Lower leg skin (tissue), 3 donors: Measurements from ENCODE around the gene HARS2.

ENCODE experiments used
- CTCF ChIP-seq, 3 donors: fragments of 450-650 bp; IDR thresholded peaks; one replicate each; pipeline ENCODE4 v1.5.1; 2016; ENCODE audit warnings: antibody characterized with exemption in 3 of 3, mild to moderate bottlenecking in 3 of 3, moderate library complexity in 2 of 3
- POLR2A ChIP-seq, 2 donors: fragments of 450-650 bp; IDR thresholded peaks; one replicate each; pipeline ENCODE4 v1.6.1; 2016 to 2017; ENCODE audit warnings: antibody characterized with exemption in 2 of 2, mild to moderate bottlenecking in 1 of 2, moderate library complexity in 1 of 2

GRCh38 chr5:140690376-140690932, 801 bp upstream of the HARS2 start:
- TF ChIP-seq CTCF (IDR thresholded peaks at IDR 0.05) (no peak), POLR2A (IDR thresholded peaks at IDR 0.05) (no peak)
